HG03439 (cell line): Measurements from ENCODE around the gene SCYL2.
"Not testable (repeated sequence)": the region's sequence is repeated elsewhere in the genome, so short reads cannot be mapped to it uniquely, and the experiment has no call there.

Source experiments
- ATAC-seq: cut with Tn5 transposase; IDR thresholded peaks from one replicate; pipeline ENCODE4 v1.9.1; 2021; ENCODE audit warnings: mild to moderate bottlenecking, moderate library complexity; ENCODE audit not compliant: unreplicated experiment

Gene SCYL2

GRCh38 chr12:100265107-100265506 is 1.9 kb upstream of the SCYL2 start:
- not testable (repeated sequence) for ATAC-seq

- ATAC-seq, result peak; percentile 10
Measured at GRCh38 chr12:100265732-100266584, 1.0 kb upstream of the SCYL2 start.

- ATAC-seq, result peak; percentile 86
Measured at GRCh38 chr12:100266585-100266834, 467 bp upstream of the SCYL2 start.

GRCh38 chr12:100267603-100268281 is 765 bp downstream of the SCYL2 start:
- peak; percentile 20 for ATAC-seq

- no peak for ATAC-seq
Measured at GRCh38 chr12:100268835-100269564, 2.0 kb downstream of the SCYL2 start.

GRCh38 chr12:100273782-100274181 is 6.8 kb downstream of the SCYL2 start:
- ATAC-seq, result no peak

- ATAC-seq, result no peak
Measured at GRCh38 chr12:100274291-100274690, 7.3 kb downstream of the SCYL2 start.

GRCh38 chr12:100279159-100279558 is 12.2 kb downstream of the SCYL2 start:
- no peak for ATAC-seq

GRCh38 chr12:100279607-100280244 is 12.7 kb downstream of the SCYL2 start:
- ATAC-seq, result no peak

- not testable (repeated sequence) for ATAC-seq
Measured at GRCh38 chr12:100284556-100284955, 17.6 kb downstream of the SCYL2 start.

GRCh38 chr12:100289038-100289437 is 22.1 kb downstream of the SCYL2 start:
- no peak for ATAC-seq

GRCh38 chr12:100290016-100290415 is 23.0 kb downstream of the SCYL2 start:
- no peak for ATAC-seq

GRCh38 chr12:100293017-100293416 is 26.0 kb downstream of the SCYL2 start:
- no peak for ATAC-seq

- ATAC-seq, result not testable (repeated sequence)
Measured at GRCh38 chr12:100294366-100294765, 27.4 kb downstream of the SCYL2 start.

GRCh38 chr12:100295764-100296555 is 29.0 kb downstream of the SCYL2 start:
- ATAC-seq, result no peak

- ATAC-seq, result no peak
Measured at GRCh38 chr12:100302081-100302480, 35.1 kb downstream of the SCYL2 start.

GRCh38 chr12:100303831-100304230 is 36.9 kb downstream of the SCYL2 start:
- no peak for ATAC-seq

GRCh38 chr12:100304334-100304733 is 37.4 kb downstream of the SCYL2 start:
- ATAC-seq, result not testable (repeated sequence)

- not testable (repeated sequence) for ATAC-seq
Measured at GRCh38 chr12:100308138-100308537, 41.2 kb downstream of the SCYL2 start.

GRCh38 chr12:100311317-100311716 is 44.3 kb downstream of the SCYL2 start:
- ATAC-seq, result no peak
